HepG2 (cell line): ENCODE results near the gene ASL. TPM values are rescaled to one million over a fixed set of nuclear protein-coding genes. Genes with fewer than 3 reads are reported as not detected.

Source experiments
- ARNT2 ChIP-seq: sonication (generic); formaldehyde crosslinking; IDR thresholded peaks from 2 replicates; pipeline ENCODE4 v1.8.0; 2022; ENCODE audit warnings: mild to moderate bottlenecking, low read depth, missing genetic modification reagents, moderate library complexity
- DNMT3B ChIP-seq: conservative IDR thresholded peaks from 2 replicates; pipeline ENCODE4 v1.6.1; 2016; ENCODE audit warnings: missing biosample characterization, control low read depth
- FOSL2 ChIP-seq: sonication (generic); formaldehyde crosslinking; IDR thresholded peaks from 2 replicates; pipeline ENCODE4 v1.4.0; 2020; ENCODE audit warnings: missing genetic modification reagents
- FOXO1 ChIP-seq: sonication (generic); formaldehyde crosslinking; IDR thresholded peaks from 2 replicates; pipeline ENCODE4 v1.4.0; 2020; ENCODE audit warnings: missing genetic modification reagents
- GABPA ChIP-seq, 2 experiments: IDR thresholded peaks; 2 replicates each; pipeline ENCODE4 v1.6.1; 2011 to 2016; ENCODE audit warnings: low read depth in 2 of 2, low read length in 1 of 2, missing biosample characterization in 1 of 2, missing genetic modification characterization in 1 of 2
- IRF2 ChIP-seq: IDR thresholded peaks from 2 replicates; pipeline ENCODE4 v1.6.1; 2018; ENCODE audit warnings: missing genetic modification reagents, missing compliant biosample characterization
- MIER2 ChIP-seq: IDR thresholded peaks from 2 replicates; pipeline ENCODE4 v1.6.1; 2016; ENCODE audit warnings: missing biosample characterization, missing genetic modification reagents
- PAWR ChIP-seq: sonication (generic); formaldehyde crosslinking; IDR thresholded peaks from 2 replicates; pipeline ENCODE4 v1.4.0; 2020; ENCODE audit warnings: missing genetic modification reagents, mild to moderate bottlenecking, borderline replicate concordance
- SAP130 ChIP-seq: IDR thresholded peaks from 2 replicates; pipeline ENCODE4 v1.6.1; 2016; ENCODE audit warnings: low read depth
- SIX4 ChIP-seq: sonication (generic); formaldehyde crosslinking; IDR thresholded peaks from 2 replicates; pipeline ENCODE4 v1.4.0; 2020; ENCODE audit warnings: missing genetic modification reagents
- SUZ12 ChIP-seq: fragments of 150-350 bp; IDR thresholded peaks from 2 replicates; pipeline ENCODE4 v1.6.1; 2014; ENCODE audit warnings: low read depth, low read length
- ZBTB4 ChIP-seq: sonication (generic); formaldehyde crosslinking; IDR thresholded peaks from 2 replicates; pipeline ENCODE4 v1.4.0; 2020; ENCODE audit warnings: missing genetic modification reagents, mild to moderate bottlenecking, borderline replicate concordance
- ZNF317 ChIP-seq: sonication (generic); formaldehyde crosslinking; IDR thresholded peaks from 2 replicates; pipeline ENCODE4 v1.5.0; 2020; ENCODE audit warnings: mild to moderate bottlenecking, missing genetic modification reagents
- ZNF546 ChIP-seq: sonication (generic); formaldehyde crosslinking; conservative IDR thresholded peaks from 2 replicates; pipeline ENCODE4 v1.8.1; 2023; ENCODE audit warnings: mild to moderate bottlenecking, missing genetic modification reagents
- ZNF777 ChIP-seq: sonication (generic); formaldehyde crosslinking; IDR thresholded peaks from 2 replicates; pipeline ENCODE4 v1.4.0; 2020; ENCODE audit warnings: missing genetic modification reagents
- ZSCAN22 ChIP-seq: sonication (generic); formaldehyde crosslinking; IDR thresholded peaks from 2 replicates; pipeline ENCODE4 v1.4.0; 2020; ENCODE audit warnings: mild to moderate bottlenecking, missing genetic modification reagents
- polyA plus RNA-seq, 8 experiments: library from polyadenylated mRNA; depleted of rRNA in 3 of 8; stranded (reverse) in 7 of 8; unstranded in 1 of 8; fragments of >200 nt; fragmentation: Illumina TruSeq in 4 of 8; extraction: Trizol in 4 of 8; gene quantifications; 2 replicates each; pipeline versions ENCODE4 v1.2.1 to v1.2.3, GENCODE V29; 2011 to 2016; ENCODE audit warnings: low read depth in 4 of 8, missing spikeins in 1 of 8, mixed read lengths in 1 of 8; ENCODE audit not compliant: insufficient read depth in 1 of 8
- total RNA-seq, 5 experiments: library from RNA; depleted of rRNA; stranded (reverse); fragments of >200 nt; fragmentation: Illumina TruSeq; extraction: Trizol; gene quantifications; 2 replicates each; pipeline ENCODE4 v1.2.3, GENCODE V29; 2016; ENCODE audit warnings: low read depth in 1 of 5
- TF ChIP-seq, protein P1 (sequence below): sonication (generic); formaldehyde crosslinking; IDR thresholded peaks from 2 replicates; pipeline ENCODE4 v1.9.0; 2021; ENCODE audit warnings: missing genetic modification reagents, borderline replicate concordance
- TF ChIP-seq, protein P2 (sequence below): sonication (generic); formaldehyde crosslinking; IDR thresholded peaks from 2 replicates; pipeline ENCODE4 v1.4.0; 2020; ENCODE audit warnings: missing genetic modification reagents
- TF ChIP-seq, protein P3 (sequence below): sonication (generic); formaldehyde crosslinking; IDR thresholded peaks from 2 replicates; pipeline ENCODE4 v1.4.0; 2020; ENCODE audit warnings: mild to moderate bottlenecking, missing genetic modification reagents
- TF ChIP-seq, protein P4 (sequence below): sonication (generic); formaldehyde crosslinking; IDR thresholded peaks from 2 replicates; pipeline ENCODE4 v1.8.1; 2023; ENCODE audit warnings: missing genetic modification reagents, inconsistent platforms, borderline replicate concordance
- TF ChIP-seq, protein P5 (sequence below): IDR thresholded peaks from 2 replicates; pipeline ENCODE4 v1.6.1; 2018; ENCODE audit warnings: missing genetic modification reagents, mild to moderate bottlenecking, missing compliant biosample characterization

The ASL gene
- total and polyA plus RNA-seq, 2 of the 13 experiments (the other 11 are each of a cell fraction or from before 2014, with no cell fraction given): 71.4 to 96.5 TPM

DNA sequence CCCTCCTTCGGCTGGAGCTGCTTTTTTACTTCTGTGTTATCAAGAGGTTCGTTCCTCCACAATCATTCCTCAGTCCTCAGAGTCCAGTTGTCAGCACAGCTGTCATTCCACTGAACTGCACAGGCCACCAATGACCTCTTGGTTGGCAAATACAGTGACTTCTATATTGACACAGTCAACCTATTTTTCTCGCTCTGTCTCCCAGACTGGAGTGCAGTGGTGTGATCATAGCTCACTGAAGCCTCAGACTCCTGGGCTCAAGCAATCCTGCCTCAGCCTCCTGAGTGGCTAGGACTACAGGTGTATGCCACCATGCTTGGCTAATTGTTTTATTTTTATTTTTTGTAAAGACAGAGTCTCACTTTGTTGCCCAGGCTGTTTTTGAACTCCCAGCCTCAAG is 66.7 kb downstream of the ASL start (continued):
- TF ChIP-seq ZBTB4 (CRISPR knock-in tag): no peak
- TF ChIP-seq, protein P1, sequence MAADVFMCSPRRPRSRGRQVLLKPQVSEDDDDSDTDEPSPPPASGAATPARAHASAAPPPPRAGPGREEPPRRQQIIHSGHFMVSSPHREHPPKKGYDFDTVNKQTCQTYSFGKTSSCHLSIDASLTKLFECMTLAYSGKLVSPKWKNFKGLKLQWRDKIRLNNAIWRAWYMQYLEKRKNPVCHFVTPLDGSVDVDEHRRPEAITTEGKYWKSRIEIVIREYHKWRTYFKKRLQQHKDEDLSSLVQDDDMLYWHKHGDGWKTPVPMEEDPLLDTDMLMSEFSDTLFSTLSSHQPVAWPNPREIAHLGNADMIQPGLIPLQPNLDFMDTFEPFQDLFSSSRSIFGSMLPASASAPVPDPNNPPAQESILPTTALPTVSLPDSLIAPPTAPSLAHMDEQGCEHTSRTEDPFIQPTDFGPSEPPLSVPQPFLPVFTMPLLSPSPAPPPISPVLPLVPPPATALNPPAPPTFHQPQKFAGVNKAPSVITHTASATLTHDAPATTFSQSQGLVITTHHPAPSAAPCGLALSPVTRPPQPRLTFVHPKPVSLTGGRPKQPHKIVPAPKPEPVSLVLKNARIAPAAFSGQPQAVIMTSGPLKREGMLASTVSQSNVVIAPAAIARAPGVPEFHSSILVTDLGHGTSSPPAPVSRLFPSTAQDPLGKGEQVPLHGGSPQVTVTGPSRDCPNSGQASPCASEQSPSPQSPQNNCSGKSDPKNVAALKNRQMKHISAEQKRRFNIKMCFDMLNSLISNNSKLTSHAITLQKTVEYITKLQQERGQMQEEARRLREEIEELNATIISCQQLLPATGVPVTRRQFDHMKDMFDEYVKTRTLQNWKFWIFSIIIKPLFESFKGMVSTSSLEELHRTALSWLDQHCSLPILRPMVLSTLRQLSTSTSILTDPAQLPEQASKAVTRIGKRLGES: no peak
- TF ChIP-seq ZNF317 (CRISPR knock-in tag): no peak
- TF ChIP-seq FOXO1 (CRISPR knock-in tag): peak; percentile 67; the same call in 1 of the 2 replicates
- peak; percentile 77 for TF ChIP-seq IRF2 (CRISPR knock-in tag)
- peak; percentile 93 for TF ChIP-seq SAP130 (CRISPR knock-in tag)
- TF ChIP-seq, protein P2, sequence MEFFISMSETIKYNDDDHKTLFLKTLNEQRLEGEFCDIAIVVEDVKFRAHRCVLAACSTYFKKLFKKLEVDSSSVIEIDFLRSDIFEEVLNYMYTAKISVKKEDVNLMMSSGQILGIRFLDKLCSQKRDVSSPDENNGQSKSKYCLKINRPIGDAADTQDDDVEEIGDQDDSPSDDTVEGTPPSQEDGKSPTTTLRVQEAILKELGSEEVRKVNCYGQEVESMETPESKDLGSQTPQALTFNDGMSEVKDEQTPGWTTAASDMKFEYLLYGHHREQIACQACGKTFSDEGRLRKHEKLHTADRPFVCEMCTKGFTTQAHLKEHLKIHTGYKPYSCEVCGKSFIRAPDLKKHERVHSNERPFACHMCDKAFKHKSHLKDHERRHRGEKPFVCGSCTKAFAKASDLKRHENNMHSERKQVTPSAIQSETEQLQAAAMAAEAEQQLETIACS (CRISPR knock-in tag): no peak
- no peak for TF ChIP-seq DNMT3B (CRISPR knock-in tag)
- no peak for TF ChIP-seq ZNF777
- no peak for TF ChIP-seq ARNT2 (CRISPR knock-in tag)
- TF ChIP-seq ZNF546: no peak
- no peak for TF ChIP-seq SIX4
- no peak for TF ChIP-seq MIER2 (CRISPR knock-in tag)
- TF ChIP-seq, protein P3, sequence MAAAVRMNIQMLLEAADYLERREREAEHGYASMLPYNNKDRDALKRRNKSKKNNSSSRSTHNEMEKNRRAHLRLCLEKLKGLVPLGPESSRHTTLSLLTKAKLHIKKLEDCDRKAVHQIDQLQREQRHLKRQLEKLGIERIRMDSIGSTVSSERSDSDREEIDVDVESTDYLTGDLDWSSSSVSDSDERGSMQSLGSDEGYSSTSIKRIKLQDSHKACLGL (CRISPR knock-in tag): no peak
- no peak for TF ChIP-seq SUZ12
- TF ChIP-seq, protein P4, sequence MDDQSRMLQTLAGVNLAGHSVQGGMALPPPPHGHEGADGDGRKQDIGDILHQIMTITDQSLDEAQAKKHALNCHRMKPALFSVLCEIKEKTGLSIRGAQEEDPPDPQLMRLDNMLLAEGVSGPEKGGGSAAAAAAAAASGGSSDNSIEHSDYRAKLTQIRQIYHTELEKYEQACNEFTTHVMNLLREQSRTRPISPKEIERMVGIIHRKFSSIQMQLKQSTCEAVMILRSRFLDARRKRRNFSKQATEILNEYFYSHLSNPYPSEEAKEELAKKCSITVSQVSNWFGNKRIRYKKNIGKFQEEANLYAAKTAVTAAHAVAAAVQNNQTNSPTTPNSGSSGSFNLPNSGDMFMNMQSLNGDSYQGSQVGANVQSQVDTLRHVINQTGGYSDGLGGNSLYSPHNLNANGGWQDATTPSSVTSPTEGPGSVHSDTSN: no peak
- TF ChIP-seq, protein P5, sequence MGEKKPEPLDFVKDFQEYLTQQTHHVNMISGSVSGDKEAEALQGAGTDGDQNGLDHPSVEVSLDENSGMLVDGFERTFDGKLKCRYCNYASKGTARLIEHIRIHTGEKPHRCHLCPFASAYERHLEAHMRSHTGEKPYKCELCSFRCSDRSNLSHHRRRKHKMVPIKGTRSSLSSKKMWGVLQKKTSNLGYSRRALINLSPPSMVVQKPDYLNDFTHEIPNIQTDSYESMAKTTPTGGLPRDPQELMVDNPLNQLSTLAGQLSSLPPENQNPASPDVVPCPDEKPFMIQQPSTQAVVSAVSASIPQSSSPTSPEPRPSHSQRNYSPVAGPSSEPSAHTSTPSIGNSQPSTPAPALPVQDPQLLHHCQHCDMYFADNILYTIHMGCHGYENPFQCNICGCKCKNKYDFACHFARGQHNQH (CRISPR knock-in tag): peak; percentile 43
- no peak for TF ChIP-seq PAWR
- TF ChIP-seq ZSCAN22 (CRISPR knock-in tag): no peak
- TF ChIP-seq GABPA (IDR thresholded peaks at IDR 0.05; ENCODE audit: low read depth, low read length): no peak
- no peak; the same call in 1 of the 2 replicates for TF ChIP-seq GABPA (CRISPR knock-in tag; IDR thresholded peaks at IDR 0.05; ENCODE audit: low read depth)
- peak; percentile 76 for TF ChIP-seq FOSL2 (CRISPR knock-in tag)
